ENCODE results near the gene NHERF2.
"Not testable (repeated sequence)": the region's sequence is repeated elsewhere in the genome, so short reads cannot be mapped to it uniquely, and the experiment has no call there.

DNA sequence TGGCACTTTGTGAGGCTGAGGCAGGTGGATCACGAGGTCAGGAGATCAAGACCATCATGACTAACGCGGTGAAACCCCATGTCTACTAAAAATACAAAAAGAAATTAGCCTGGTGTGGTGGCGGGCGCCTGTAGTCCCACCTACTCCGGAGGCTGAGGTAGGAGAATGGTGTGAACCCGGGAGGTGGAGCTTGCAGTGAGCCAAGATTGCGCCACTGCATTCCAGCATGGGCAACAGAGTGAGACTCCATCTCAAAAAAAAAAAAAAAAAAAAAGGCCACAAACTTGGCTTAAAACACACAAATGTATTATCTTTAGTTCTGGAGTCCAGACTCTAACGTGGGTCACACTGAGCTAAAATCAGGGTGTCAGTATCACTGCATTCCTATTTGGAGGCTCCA, 15.0 kb upstream of the NHERF2 start:
- TF ChIP-seq CTCF, POLR2A (IDR thresholded peaks at IDR 0.05): not testable (repeated sequence)
